Measurements from ENCODE around the gene CCDC126.

- TF ChIP-seq CTCF (conservative IDR thresholded peaks at IDR 0.05 in 1 of 2, IDR thresholded peaks at IDR 0.05 in 1 of 2; ENCODE audit: low read depth in 1 of 2, low read length in 2 of 2) = no peak
- TF ChIP-seq EZH2 (IDR thresholded peaks at IDR 0.05; ENCODE audit: low read length, missing control alignments) = no peak
Measured at GRCh38 chr7:23619141-23619540, 22.0 kb downstream of the CCDC126 start.
